BE2C (cell line): ENCODE results near the gene PRMT6.
"Not testable (repeated sequence)": the region's sequence is repeated elsewhere in the genome, so short reads cannot be mapped to it uniquely, and the experiment has no call there.

ENCODE experiments used
- DNase-seq: peaks from one replicate; pipeline ENCODE4 v3.0.0-alpha.2; 2020
- H3K27me3 ChIP-seq: fragments of 250-450 bp; sonication (Bioruptor Pico); 2 replicates; pipeline ENCODE4 v1.5.1; 2020; ENCODE audit warnings: mild to moderate bottlenecking
- H3K36me3 ChIP-seq: fragments of 250-450 bp; sonication (Bioruptor Pico); 2 replicates; pipeline ENCODE4 v1.5.1; 2020; ENCODE audit warnings: mild to moderate bottlenecking
- H3K4me1 ChIP-seq: fragments of 250-450 bp; sonication (Bioruptor Pico); 2 replicates; pipeline ENCODE4 v1.5.1; 2020
- H3K4me3 ChIP-seq: 2 replicates; pipeline ENCODE4 v1.5.1; 2011; ENCODE audit warnings: low read depth, low read length
- H3K9me3 ChIP-seq: fragments of 250-450 bp; sonication (Bioruptor Pico); 2 replicates; pipeline ENCODE4 v1.5.1; 2020
- CTCF ChIP-seq: IDR thresholded peaks from 2 replicates; pipeline ENCODE4 v1.5.1; 2012; ENCODE audit warnings: mild to moderate bottlenecking, low read depth, low read length

The PRMT6 gene

DNA sequence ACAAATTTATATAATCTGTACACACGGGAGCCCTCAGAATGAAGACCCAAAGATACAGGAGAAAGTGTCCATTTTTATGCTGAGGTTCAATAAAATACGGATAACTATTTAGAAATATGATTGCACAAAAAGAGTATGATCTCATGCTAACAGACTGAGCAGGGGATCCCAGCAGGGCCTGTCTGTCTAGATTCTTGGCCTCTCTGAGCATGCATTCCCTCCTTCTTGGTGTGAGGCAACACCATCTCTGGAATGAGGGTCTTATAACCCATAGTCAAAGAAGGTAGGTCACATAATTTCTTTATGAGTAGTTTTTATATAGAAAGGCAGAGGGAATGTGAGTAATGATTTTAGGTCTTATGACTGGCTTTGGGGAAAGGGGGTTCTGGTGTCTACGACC lies 5.4 kb downstream of the PRMT6 start:
- Histone ChIP-seq H3K4me1 (no peaks in the 10 kb centered on the region), H3K36me3 (peaks cover 15% of the 10 kb centered on the region), H3K9me3 (no peaks in the 10 kb centered on the region), H3K27me3 (no peaks in the 10 kb centered on the region), H3K4me3 (no peak overlapping the region)
- TF ChIP-seq CTCF: no peak
- DNase-seq: no peak

- Histone ChIP-seq H3K4me1 (no peaks in the 10 kb centered on the region; the same call in 1 of the 2 replicates), H3K9me3 (no peaks in the 10 kb centered on the region), H3K4me3 (no peak overlapping the region), H3K27me3 (no peaks in the 10 kb centered on the region), H3K36me3 (no peaks in the 10 kb centered on the region)
- no peak for DNase-seq
- no peak for TF ChIP-seq CTCF
Measured at GRCh38 chr1:107073493-107073892, 17.0 kb downstream of the PRMT6 start.

DNA sequence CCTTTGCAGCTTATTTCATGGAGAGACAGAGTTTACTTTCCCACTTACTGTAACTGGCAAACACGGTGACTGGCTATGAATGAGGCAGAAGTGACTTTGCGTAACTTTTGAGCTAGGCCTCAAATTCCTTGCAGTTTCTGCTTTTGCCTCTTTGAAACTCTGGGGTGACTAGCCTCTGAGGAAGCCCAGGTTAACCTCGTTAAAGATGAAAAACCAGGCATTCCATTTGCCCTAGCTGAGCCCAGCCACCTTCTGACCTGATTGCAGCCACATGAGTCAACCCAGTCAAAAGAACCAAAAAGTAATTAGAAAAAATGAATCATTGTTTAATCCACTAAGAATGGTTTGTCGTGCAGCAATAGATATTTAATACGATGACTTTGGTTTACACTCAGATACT lies 20.4 kb downstream of the PRMT6 start:
- TF ChIP-seq CTCF: no peak
- no peak overlapping the region for H3K4me3 ChIP-seq
- no peaks in the 10 kb centered on the region for H3K36me3 ChIP-seq
- no peaks in the 10 kb centered on the region for H3K9me3 ChIP-seq
- no peaks in the 10 kb centered on the region for H3K27me3 ChIP-seq
- no peak for DNase-seq
- no peaks in the 10 kb centered on the region; the same call in 1 of the 2 replicates for H3K4me1 ChIP-seq

DNA sequence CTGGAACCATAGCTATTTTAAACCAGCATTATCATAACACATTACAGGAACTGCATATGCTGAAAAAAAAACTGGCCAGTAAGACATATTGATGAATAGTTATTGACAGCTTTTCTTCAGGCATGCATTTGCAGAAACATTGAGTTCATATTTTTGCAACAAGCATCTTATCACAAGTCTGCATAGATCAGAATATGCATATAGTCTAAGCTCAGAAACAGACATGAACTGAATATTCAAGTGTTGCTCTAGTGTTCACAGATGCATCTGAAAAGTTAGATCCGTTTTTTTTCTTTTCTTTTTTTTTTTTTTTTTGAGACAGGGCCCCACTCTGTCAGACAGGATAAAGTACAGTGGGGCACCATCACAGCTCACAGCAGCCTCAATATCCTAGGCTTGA lies 22.8 kb downstream of the PRMT6 start:
- no peak for TF ChIP-seq CTCF
- H3K36me3 ChIP-seq: no peaks in the 10 kb centered on the region
- no peak overlapping the region for H3K4me3 ChIP-seq
- no peaks in the 10 kb centered on the region for H3K9me3 ChIP-seq
- H3K4me1 ChIP-seq: no peaks in the 10 kb centered on the region; the same call in 1 of the 2 replicates
- DNase-seq: no peak
- no peaks in the 10 kb centered on the region for H3K27me3 ChIP-seq

DNA sequence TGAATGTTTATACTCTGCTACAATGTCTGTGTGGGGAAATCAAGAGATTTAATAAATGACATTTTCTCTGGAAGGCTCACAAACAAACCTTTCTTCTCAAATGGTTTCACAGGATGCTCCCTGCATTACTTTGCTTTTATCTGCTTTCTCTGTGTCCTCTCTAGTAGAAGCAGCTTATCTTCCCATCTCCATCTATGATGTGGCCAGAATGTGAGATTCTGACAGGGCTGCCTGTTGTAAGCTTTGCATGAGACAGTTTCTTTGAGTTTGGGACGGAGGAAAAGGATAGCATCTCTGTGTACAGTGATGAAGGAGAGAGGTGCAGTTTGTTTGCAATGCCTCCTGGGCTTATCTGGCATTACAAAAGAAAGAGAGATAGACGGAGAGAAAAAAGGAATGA lies 24.6 kb downstream of the PRMT6 start:
- TF ChIP-seq CTCF: no peak

GRCh38 chr1:107091418-107091817 lies 34.9 kb downstream of the PRMT6 start:
- no peaks in the 10 kb centered on the region for H3K9me3 ChIP-seq
- H3K4me3 ChIP-seq: no peak overlapping the region
- no peak for TF ChIP-seq CTCF
- H3K4me1 ChIP-seq: no peaks in the 10 kb centered on the region
- no peaks in the 10 kb centered on the region for H3K27me3 ChIP-seq
- H3K36me3 ChIP-seq: no peaks in the 10 kb centered on the region
- DNase-seq: no peak

More for the DNA sequence above, 24.6 kb downstream of the PRMT6 start:
- H3K9me3 ChIP-seq: no peaks in the 10 kb centered on the region
- no peak overlapping the region for H3K4me3 ChIP-seq
- no peaks in the 10 kb centered on the region for H3K36me3 ChIP-seq
- DNase-seq: no peak
- H3K4me1 ChIP-seq: no peaks in the 10 kb centered on the region; the same call in 1 of the 2 replicates
- no peaks in the 10 kb centered on the region for H3K27me3 ChIP-seq

- H3K9me3 ChIP-seq, H3K36me3 ChIP-seq, H3K27me3 ChIP-seq, H3K4me1 ChIP-seq, H3K4me3 ChIP-seq: not testable (repeated sequence)
- peak; percentile 18 for DNase-seq
Measured at GRCh38 chr1:107093395-107093794, 36.9 kb downstream of the PRMT6 start.
